Left lobe of liver (tissue), 2 donors: ENCODE data around the gene KIFC3. TPM values are rescaled to one million over a fixed set of nuclear protein-coding genes. Genes with fewer than 3 reads are reported as not detected.
"Not testable (repeated sequence)": the region's sequence is repeated elsewhere in the genome, so short reads cannot be mapped to it uniquely, and the experiment has no call there.

Experiments used
- ATAC-seq: fragments of 200-7000 bp; cut with Tn5 transposase; one replicate; pipeline ENCODE4 v1.9.1; 2020; ENCODE audit warnings: mild to moderate bottlenecking, moderate library complexity
- DNase-seq: peaks from one replicate; pipeline ENCODE4 v3.0.0-alpha.2; 2020; ENCODE audit warnings: low spot score
- total RNA-seq: library from RNA; stranded (reverse); gene quantifications from one replicate; pipeline ENCODE4 v1.2.1, GENCODE V29; 2021
- donor health status: DM: no; HTN: no; CAD: no; lungs with moderate emphysema.
- donor health status: DM: no; HTN: yes; CAD: no.

KIFC3 gene
- 43.5 TPM for total RNA-seq

- ATAC-seq (peak; percentile 57), DNase-seq (peak; percentile 87)
These were observed at the start of gene KIFC3 for GRCh38 chr16:57802341-57803133. TSS of gene KIFC3 (minus strand) at chr16:57802491. CDS start at chr16:57798243, 4,248 bp downstream.

- ATAC-seq: no peak
- no peak for DNase-seq
These were observed 45.9 kb upstream of the KIFC3 start for GRCh38 chr16:57848181-57848580.

- not testable (repeated sequence) for ATAC-seq
These were observed 44.6 kb upstream of the KIFC3 start for GRCh38 chr16:57846931-57847330.

GRCh38 chr16:57846078-57846697 lies 43.9 kb upstream of the KIFC3 start:
- DNase-seq: no peak
- no peak for ATAC-seq

More at GRCh38 chr16:57846931-57847330, 44.6 kb upstream of the KIFC3 start:
- DNase-seq: not testable (repeated sequence)

GRCh38 chr16:57845115-57845514 lies 42.8 kb upstream of the KIFC3 start:
- ATAC-seq: no peak
- no peak for DNase-seq

- ATAC-seq (no peak), DNase-seq (no peak)
These were observed 42.2 kb upstream of the KIFC3 start for GRCh38 chr16:57844416-57845030.

- DNase-seq (no peak), ATAC-seq (no peak)
These were observed 41.1 kb upstream of the KIFC3 start for GRCh38 chr16:57843400-57843799.

GRCh38 chr16:57842601-57843000 lies 40.3 kb upstream of the KIFC3 start:
- no peak for ATAC-seq
- DNase-seq: no peak

- ATAC-seq: peak; percentile 97
- peak; percentile 63 for DNase-seq
These were observed 38.5 kb upstream of the KIFC3 start for GRCh38 chr16:57840833-57841232.

- DNase-seq (no peak), ATAC-seq (no peak)
These were observed 35.9 kb upstream of the KIFC3 start for GRCh38 chr16:57838161-57838560.

- ATAC-seq (no peak), DNase-seq (no peak)
These were observed 35.2 kb upstream of the KIFC3 start for GRCh38 chr16:57837305-57838125.

- not testable (repeated sequence) for DNase-seq, ATAC-seq
These were observed 33.1 kb upstream of the KIFC3 start for GRCh38 chr16:57835439-57835838.

GRCh38 chr16:57834936-57835335 lies 32.6 kb upstream of the KIFC3 start:
- ATAC-seq (no peak), DNase-seq (no peak)

GRCh38 chr16:57830890-57831484 lies 28.7 kb upstream of the KIFC3 start:
- DNase-seq: no peak
- ATAC-seq: no peak

- no peak for DNase-seq
- peak; percentile 6 for ATAC-seq
These were observed 27.7 kb upstream of the KIFC3 start for GRCh38 chr16:57829969-57830360.

GRCh38 chr16:57828272-57829161 lies 26.2 kb upstream of the KIFC3 start:
- no peak for DNase-seq
- ATAC-seq: no peak

- ATAC-seq: peak; percentile 86
- DNase-seq: peak; percentile 94
These were observed 24.7 kb upstream of the KIFC3 start for GRCh38 chr16:57826706-57827625.

- ATAC-seq: no peak
- no peak for DNase-seq
These were observed 23.8 kb upstream of the KIFC3 start for GRCh38 chr16:57826052-57826451.
